DMS 273 (cell line): ENCODE measurements around the gene SAP30.

Source experiments
- DNase-seq: peaks from one replicate; lab custom pipeline; 2025; ENCODE audit not compliant: unreplicated experiment; lab: John Stamatoyannopoulos, UW

SAP30 gene

GRCh38 chr4:173370477-173371291 is at the start of gene SAP30:
Gene SAP30, plus strand, starts transcription at chr4:173370954. Its CDS starts 229 bp downstream, at chr4:173371183.
- peak; percentile 97 for DNase-seq

GRCh38 chr4:173325007-173325736 is 45.6 kb upstream of the SAP30 start:
- no peak for DNase-seq

GRCh38 chr4:173328236-173328901 is 42.4 kb upstream of the SAP30 start:
- DNase-seq = no peak

- DNase-seq = no peak
Observed at GRCh38 chr4:173330590-173330989, 40.2 kb upstream of the SAP30 start.

- DNase-seq = no peak
Observed at GRCh38 chr4:173332021-173332487, 38.7 kb upstream of the SAP30 start.

GRCh38 chr4:173332963-173333657 is 37.6 kb upstream of the SAP30 start:
- DNase-seq = no peak

GRCh38 chr4:173333658-173334084 is 37.1 kb upstream of the SAP30 start:
- peak; percentile 54 for DNase-seq

- peak; percentile 99 for DNase-seq
Observed at GRCh38 chr4:173334085-173334890, 36.5 kb upstream of the SAP30 start, which contains the start of gene HMGB2. Gene HMGB2, minus strand, starts transcription at chr4:173334358. Its CDS starts 709 bp downstream, at chr4:173333649.

- DNase-seq = peak; percentile 93
Observed at GRCh38 chr4:173334891-173335752, 35.6 kb upstream of the SAP30 start.

- DNase-seq = no peak
Observed at GRCh38 chr4:173337463-173337862, 33.3 kb upstream of the SAP30 start.

- DNase-seq = no peak
Observed at GRCh38 chr4:173343832-173344397, 26.8 kb upstream of the SAP30 start.

- no peak for DNase-seq
Observed at GRCh38 chr4:173345648-173346047, 25.1 kb upstream of the SAP30 start.

- no peak for DNase-seq
Observed at GRCh38 chr4:173346074-173346473, 24.7 kb upstream of the SAP30 start.

GRCh38 chr4:173347467-173347866 is 23.3 kb upstream of the SAP30 start:
- DNase-seq = no peak

- DNase-seq = no peak
Observed at GRCh38 chr4:173357939-173358338, 12.8 kb upstream of the SAP30 start.

- DNase-seq = peak; percentile 18
Observed at GRCh38 chr4:173360587-173361221, 10.1 kb upstream of the SAP30 start.

GRCh38 chr4:173362666-173363065 is 8.1 kb upstream of the SAP30 start:
- peak; percentile 1 for DNase-seq

GRCh38 chr4:173365359-173365996 is 5.3 kb upstream of the SAP30 start:
- DNase-seq = peak; percentile 1
